GM12891 (cell line): ENCODE data around the gene ST3GAL3.
A peak's percentile ranks its signal among the peaks of the same experiment; 100 is the strongest.

Source experiments
- DNase-seq: peaks from one replicate; pipeline ENCODE4 v3.0.0; 2011; ENCODE audit warnings: low spot score; ENCODE audit not compliant: insufficient read length
- FAIRE-seq: peaks from 2 replicates; lab custom pipeline; 2011; peaks lifted over from hg19 to GRCh38; lab: Jason Lieb, UNC
- PAX5 ChIP-seq: IDR thresholded peaks from 2 replicates; pipeline ENCODE4 v1.6.1; 2011; ENCODE audit warnings: low read length, moderate library complexity, mild to moderate bottlenecking; ENCODE audit not compliant: insufficient read depth, severe bottlenecking
- POLR2A ChIP-seq: IDR thresholded peaks from 2 replicates; pipeline ENCODE4 v1.6.1; 2011; ENCODE audit warnings: low read depth, low read length, control low read depth
- POLR2AphosphoS5 ChIP-seq: IDR thresholded peaks from 2 replicates; pipeline ENCODE4 v1.6.1; 2011; ENCODE audit warnings: low read depth, low read length, control low read depth
- POU2F2 ChIP-seq: IDR thresholded peaks from 2 replicates; pipeline ENCODE4 v1.6.1; 2011; ENCODE audit warnings: low read depth, mild to moderate bottlenecking, control low read depth, low read length, moderate library complexity
- SPI1 ChIP-seq: IDR thresholded peaks from 2 replicates; pipeline ENCODE4 v1.6.1; 2011; ENCODE audit warnings: low read depth, low read length, control low read depth
- TAF1 ChIP-seq: IDR thresholded peaks from 2 replicates; pipeline ENCODE4 v1.6.1; 2011; ENCODE audit warnings: low read depth, low read length, control low read depth

ST3GAL3 gene

DNA sequence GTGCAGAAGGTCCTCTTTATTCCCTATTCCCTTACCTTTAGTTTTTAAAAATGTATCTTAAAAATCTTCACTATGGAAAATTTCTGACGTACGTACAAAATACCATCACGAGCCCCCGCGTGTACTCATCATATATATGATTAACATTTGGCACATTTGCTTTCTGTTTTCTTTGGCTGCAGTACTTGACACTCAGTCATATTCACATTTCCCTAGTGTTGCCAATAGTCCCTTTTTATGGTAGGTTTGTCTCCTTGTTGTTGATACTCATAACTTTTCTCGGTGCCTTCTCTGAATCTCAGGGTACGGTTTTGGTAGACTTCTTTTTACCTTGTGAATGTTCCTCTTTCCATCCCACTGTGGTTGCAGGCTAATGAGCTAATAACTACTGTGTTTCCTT is 34.1 kb upstream of the ST3GAL3 start:
- DNase-seq (no peak), FAIRE-seq (no peak)
- no peak for TF ChIP-seq POU2F2
- TF ChIP-seq TAF1, result no peak
- TF ChIP-seq POLR2AphosphoS5, result no peak
- no peak for TF ChIP-seq PAX5
- no peak for TF ChIP-seq SPI1
- TF ChIP-seq POLR2A, result no peak

- DNase-seq (no peak), FAIRE-seq (peak; percentile 9)
These were observed 28.4 kb upstream of the ST3GAL3 start for GRCh38 chr1:43678940-43679339.

DNA sequence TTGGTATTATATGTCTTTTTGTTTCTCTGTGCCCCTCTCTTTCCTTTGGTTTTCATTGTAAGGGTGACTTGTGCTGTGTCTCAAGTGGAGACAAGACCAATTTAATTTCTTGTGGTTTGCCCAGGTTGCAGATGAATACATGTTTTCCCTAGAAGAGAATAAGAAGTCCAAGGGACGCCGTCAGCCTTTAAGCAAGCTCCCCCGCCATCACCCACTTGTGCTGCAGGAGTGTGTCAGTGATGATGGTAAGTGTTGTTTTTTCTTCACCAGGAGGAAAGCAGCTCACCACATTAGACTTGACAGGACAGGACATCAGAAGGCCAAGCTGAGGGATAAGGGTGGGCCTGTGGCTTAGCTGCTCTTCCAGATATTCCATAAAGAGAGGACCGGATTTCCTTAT is 23.8 kb upstream of the ST3GAL3 start:
- no peak for TF ChIP-seq TAF1
- no peak for TF ChIP-seq POLR2AphosphoS5
- TF ChIP-seq POU2F2, result no peak
- TF ChIP-seq SPI1, result no peak
- TF ChIP-seq PAX5, result no peak
- TF ChIP-seq POLR2A, result no peak
- no peak for FAIRE-seq
- DNase-seq, result no peak

More at GRCh38 chr1:43678940-43679339, 28.4 kb upstream of the ST3GAL3 start:
- no peak for TF ChIP-seq SPI1

DNA sequence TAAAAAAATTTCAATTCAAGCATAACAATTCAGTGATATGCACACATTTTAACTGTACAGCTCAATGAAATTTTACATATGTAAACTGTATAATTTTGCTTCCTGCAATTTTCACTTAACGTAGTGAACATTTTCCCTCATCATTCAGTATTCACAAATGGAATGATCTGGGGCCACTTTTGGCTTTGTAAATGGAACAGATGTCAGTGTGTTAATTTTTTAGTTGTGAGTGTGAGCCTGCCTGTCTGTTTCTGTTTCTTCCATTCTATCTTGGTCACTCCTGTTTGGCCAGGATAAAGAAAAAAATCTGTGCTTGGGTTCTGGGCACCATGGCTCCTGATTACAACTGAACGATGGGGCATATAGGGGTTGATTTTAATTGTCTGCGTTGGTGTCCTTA is 20.5 kb upstream of the ST3GAL3 start:
- TF ChIP-seq PAX5 (no peak), POLR2A (no peak), SPI1 (no peak), TAF1 (no peak), POLR2AphosphoS5 (no peak), POU2F2 (no peak)
- FAIRE-seq, result no peak
- DNase-seq, result no peak

DNA sequence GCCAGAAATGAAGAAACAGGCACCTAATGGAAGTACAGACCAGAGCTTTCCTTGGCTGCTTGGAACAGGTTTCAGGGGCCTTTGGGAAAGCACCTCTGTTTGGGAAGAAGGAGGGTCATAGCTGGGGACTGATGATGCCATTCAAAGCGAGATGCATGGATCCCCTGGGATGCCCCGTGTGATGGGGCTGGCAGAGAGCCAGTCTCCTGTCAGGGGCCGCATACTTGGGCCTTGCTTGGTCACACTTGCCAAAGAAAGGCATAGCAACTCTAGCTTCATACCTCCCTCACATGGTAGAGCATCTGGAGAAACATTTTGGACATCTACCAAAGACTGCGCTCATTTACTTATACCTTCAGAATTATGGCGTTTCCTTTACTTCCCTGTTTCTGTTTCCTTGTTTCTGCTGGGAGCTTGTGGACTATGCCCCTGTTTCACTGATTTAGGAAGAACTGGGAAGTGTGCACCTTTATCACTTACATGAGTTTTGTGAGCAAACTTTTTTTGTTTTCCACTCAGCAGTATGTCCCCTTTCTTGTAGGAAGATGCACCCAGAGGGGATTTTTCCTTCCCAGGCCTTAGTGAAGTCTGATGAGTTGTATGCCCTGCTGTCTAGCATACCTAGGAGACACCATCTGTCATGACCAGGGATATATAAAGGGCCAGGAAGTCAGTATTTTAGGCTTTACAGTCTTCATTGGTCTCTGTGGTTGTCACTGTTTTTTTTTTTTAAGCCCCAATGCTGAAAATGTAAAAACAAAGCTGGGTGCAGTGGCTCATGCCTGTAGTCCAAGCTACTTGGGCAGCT is 19.8 kb upstream of the ST3GAL3 start:
- DNase-seq (no peak), FAIRE-seq (no peak)
- TF ChIP-seq POLR2AphosphoS5 (no peak), PAX5 (no peak), POLR2A (no peak), POU2F2 (no peak), SPI1 (no peak), TAF1 (no peak)

DNA sequence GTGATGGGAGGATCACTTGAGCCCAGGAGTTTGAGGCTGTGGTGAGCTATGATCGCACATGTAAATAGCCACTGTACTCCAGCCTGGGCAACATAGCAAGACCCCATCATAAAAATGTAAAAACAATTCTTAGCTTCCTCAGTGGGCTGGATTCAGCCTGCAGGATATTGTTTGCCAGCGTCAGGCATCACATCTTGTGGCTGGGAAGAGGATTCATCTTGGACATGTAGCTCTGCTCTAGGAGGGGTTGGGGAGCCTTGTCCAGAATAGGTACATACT is 19.3 kb upstream of the ST3GAL3 start:
- no peak for DNase-seq
- no peak for FAIRE-seq
- no peak for TF ChIP-seq POLR2AphosphoS5
- no peak for TF ChIP-seq POLR2A
- no peak for TF ChIP-seq TAF1
- no peak for TF ChIP-seq SPI1
- no peak for TF ChIP-seq PAX5
- TF ChIP-seq POU2F2, result no peak

DNA sequence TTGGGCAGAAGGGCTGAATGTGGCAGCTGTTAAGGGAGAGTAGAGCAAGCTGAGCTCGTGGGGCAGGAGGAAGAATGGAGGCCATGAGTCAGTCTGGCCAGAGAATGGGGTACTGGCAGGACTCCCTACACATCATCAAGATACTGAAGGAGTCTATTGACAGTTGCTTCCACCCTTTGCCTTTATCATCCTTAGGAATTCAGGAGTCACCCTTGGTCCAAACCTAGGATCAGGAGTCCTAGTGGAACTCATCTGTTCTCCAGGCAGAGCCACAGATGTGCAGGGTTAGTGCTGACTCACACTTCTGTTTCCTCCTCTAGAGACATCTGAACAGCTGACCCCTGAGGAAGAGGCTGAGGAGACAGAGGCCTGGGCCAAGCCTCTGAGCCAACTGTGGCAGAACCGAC is 18.7 kb upstream of the ST3GAL3 start:
- FAIRE-seq, result no peak

DNA sequence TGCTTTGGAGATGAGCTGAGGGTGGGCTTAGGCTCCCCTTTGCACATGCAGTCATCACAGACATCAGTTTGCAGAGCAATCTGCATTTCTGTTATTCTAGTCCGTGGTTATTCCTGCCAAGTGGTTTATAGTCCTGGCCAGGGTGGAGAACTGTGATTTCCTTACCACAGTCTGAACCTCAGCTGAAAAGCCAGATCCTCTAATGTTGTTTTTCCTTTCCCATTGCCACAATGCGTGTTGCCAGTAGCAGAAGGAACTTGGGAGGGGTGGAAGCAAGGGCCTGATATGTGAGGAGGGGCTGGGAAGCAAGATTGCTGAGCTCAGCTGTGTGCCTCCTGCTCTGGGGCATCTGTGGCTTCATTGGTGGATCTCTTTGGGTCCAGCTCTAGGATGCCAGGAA is 18.0 kb upstream of the ST3GAL3 start:
- TF ChIP-seq SPI1 (no peak), POLR2AphosphoS5 (no peak), POU2F2 (no peak), TAF1 (no peak), POLR2A (no peak), PAX5 (no peak)
- no peak for FAIRE-seq

More for the DNA sequence above, 18.7 kb upstream of the ST3GAL3 start:
- TF ChIP-seq TAF1, result no peak
- TF ChIP-seq POLR2A, result no peak
- TF ChIP-seq POU2F2, result no peak
- TF ChIP-seq POLR2AphosphoS5, result no peak
- no peak for TF ChIP-seq SPI1
- no peak for TF ChIP-seq PAX5
- no peak for DNase-seq

GRCh38 chr1:43691871-43692815 is 15.2 kb upstream of the ST3GAL3 start:
- TF ChIP-seq POU2F2 (no peak), TAF1 (no peak), PAX5 (no peak), POLR2A (no peak)
- DNase-seq (no peak), FAIRE-seq (no peak)

More for the DNA sequence above, 18.0 kb upstream of the ST3GAL3 start:
- no peak for DNase-seq

DNA sequence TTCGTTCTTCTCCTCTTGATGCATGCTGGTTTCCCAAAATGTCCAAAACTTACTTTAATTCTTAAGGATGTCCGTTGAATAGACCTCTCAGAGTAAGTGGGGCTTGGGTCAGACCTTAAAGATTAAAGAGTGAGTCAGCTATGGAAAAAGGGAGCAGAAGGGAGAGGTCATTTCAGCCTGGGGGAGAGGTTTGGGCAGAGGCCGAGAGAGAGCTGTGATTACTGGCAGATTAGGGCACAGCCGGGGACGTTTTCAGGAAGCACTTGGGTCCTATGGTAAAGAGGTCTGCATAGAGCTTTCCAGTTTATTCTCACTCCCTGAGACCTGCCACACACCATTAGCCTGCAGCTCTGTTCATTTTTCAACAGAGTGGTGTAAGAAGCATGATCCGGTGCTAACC is 14.0 kb upstream of the ST3GAL3 start:
- TF ChIP-seq POU2F2 (no peak), TAF1 (no peak), POLR2AphosphoS5 (no peak)
- DNase-seq (no peak), FAIRE-seq (no peak)
